SH-SY5Y (cell line): ENCODE data around the gene GATM.

Source experiments
- GATA2 ChIP-seq: IDR thresholded peaks from 2 replicates; pipeline ENCODE4 v1.6.1; 2011; ENCODE audit warnings: mild to moderate bottlenecking, low read depth, low read length
- GATA3 ChIP-seq: IDR thresholded peaks from 2 replicates; pipeline ENCODE4 v1.6.1; 2011; ENCODE audit warnings: low read depth, mild to moderate bottlenecking, low read length, moderate library complexity

DNA sequence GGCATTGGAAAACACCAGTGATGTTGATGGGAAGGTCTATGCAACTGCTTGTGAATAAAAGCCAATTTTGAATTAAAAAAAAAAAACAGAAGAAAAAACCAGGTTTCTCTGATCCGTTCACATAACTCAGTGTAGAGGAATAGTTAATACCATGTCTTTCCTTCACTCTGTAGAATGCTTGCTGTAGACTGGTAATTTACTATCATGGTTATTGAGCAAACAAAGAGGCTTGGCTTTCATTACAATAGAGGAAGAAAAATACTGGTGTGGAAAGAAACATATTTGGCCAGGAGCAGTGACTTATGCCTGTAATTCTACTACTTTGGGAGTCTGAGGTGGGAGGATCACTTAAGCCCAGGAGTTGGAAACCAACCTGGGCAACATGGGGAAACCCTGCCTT, 41.1 kb downstream of the GATM start:
- TF ChIP-seq GATA3 (no peak), GATA2 (no peak)
